Activated naive CD8-positive, alpha-beta T cell treated with anti-CD3 and anti-CD28 coated beads, Interleukin-2, amount 50 U/mL, for 24 hours (primary cell): Measurements from ENCODE around the gene ELK3.
A peak's percentile ranks its signal among the peaks of the same experiment; 100 is the strongest.

Source experiments
- ATAC-seq: fragments of 150-1000 bp; cut with Tn5 transposase; one replicate; pipeline ENCODE4 v1.10.0; 2021
- DNase-seq: peaks from one replicate; pipeline ENCODE4 v3.0.0; 2021
- H3K27ac Mint-ChIP-seq: one replicate; pipeline ENCODE4 v1.8.0; 2021; ENCODE audit warnings: mild to moderate bottlenecking, mixed read lengths
- H3K27me3 Mint-ChIP-seq: one replicate; pipeline ENCODE4 v1.8.0; 2021; ENCODE audit warnings: mixed read lengths
- H3K36me3 Mint-ChIP-seq: one replicate; pipeline ENCODE4 v1.8.0; 2021; ENCODE audit warnings: low read depth, mixed read lengths
- H3K4me1 Mint-ChIP-seq: one replicate; pipeline ENCODE4 v1.8.0; 2021; ENCODE audit warnings: mixed read lengths
- H3K4me3 Mint-ChIP-seq: one replicate; pipeline ENCODE4 v1.8.0; 2021; ENCODE audit warnings: mild to moderate bottlenecking, moderate library complexity, mixed read lengths
- H3K9me3 Mint-ChIP-seq: one replicate; pipeline ENCODE4 v1.8.0; 2021; ENCODE audit warnings: mixed read lengths

ELK3 gene

GRCh38 chr12:96172981-96173380, 21.2 kb upstream of the ELK3 start:
- peaks cover 24% of the 10 kb centered on the region for H3K4me1 Mint-ChIP-seq
- no peak for ATAC-seq
- H3K9me3 Mint-ChIP-seq, result peaks cover 26% of the 10 kb centered on the region
- H3K27ac Mint-ChIP-seq, result no peak overlapping the region
- H3K4me3 Mint-ChIP-seq, result no peak overlapping the region
- peaks cover 16% of the 10 kb centered on the region for H3K36me3 Mint-ChIP-seq
- H3K27me3 Mint-ChIP-seq, result no peaks in the 10 kb centered on the region
- no peak for DNase-seq

GRCh38 chr12:96176575-96176974, 17.6 kb upstream of the ELK3 start:
- Mint-ChIP-seq H3K4me1 (peaks cover 35% of the 10 kb centered on the region), H3K36me3 (peaks cover 19% of the 10 kb centered on the region), H3K4me3 (no peak overlapping the region), H3K27ac (peak overlapping the region; percentile 92), H3K9me3 (peaks cover 35% of the 10 kb centered on the region), H3K27me3 (no peaks in the 10 kb centered on the region)
- ATAC-seq (no peak), DNase-seq (no peak)

DNA sequence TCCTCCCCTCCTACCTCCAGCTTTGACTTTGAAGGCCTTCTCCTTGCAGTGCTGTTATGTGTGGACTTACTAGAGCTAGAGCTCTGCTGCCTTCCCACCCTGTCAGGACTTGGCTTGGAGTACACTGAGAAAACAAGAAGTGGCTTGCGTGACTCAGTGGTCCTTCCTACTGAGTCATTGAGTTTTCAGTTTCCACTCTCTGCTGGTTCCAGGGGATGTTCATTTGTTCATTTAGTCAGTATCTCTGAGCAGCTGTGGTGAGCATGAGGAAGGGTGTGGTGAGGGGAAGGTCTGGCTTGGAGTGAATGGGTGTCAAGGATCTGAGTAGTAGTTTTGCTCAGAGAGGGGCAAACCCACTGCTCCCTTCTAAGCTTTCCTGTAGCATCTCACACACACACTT, 17.2 kb upstream of the ELK3 start:
- peak overlapping the region; percentile 92 for H3K27ac Mint-ChIP-seq
- peaks cover 35% of the 10 kb centered on the region for H3K4me1 Mint-ChIP-seq
- H3K36me3 Mint-ChIP-seq, result peaks cover 19% of the 10 kb centered on the region
- DNase-seq (peak; percentile 68), ATAC-seq (peak; percentile 99)
- peak overlapping the region; percentile 61 for H3K4me3 Mint-ChIP-seq
- H3K27me3 Mint-ChIP-seq, result no peaks in the 10 kb centered on the region
- peaks cover 37% of the 10 kb centered on the region for H3K9me3 Mint-ChIP-seq

GRCh38 chr12:96183734-96184370, 10.3 kb upstream of the ELK3 start:
- H3K36me3 Mint-ChIP-seq, result peaks cover 3% of the 10 kb centered on the region
- H3K27ac Mint-ChIP-seq, result no peak overlapping the region

DNA sequence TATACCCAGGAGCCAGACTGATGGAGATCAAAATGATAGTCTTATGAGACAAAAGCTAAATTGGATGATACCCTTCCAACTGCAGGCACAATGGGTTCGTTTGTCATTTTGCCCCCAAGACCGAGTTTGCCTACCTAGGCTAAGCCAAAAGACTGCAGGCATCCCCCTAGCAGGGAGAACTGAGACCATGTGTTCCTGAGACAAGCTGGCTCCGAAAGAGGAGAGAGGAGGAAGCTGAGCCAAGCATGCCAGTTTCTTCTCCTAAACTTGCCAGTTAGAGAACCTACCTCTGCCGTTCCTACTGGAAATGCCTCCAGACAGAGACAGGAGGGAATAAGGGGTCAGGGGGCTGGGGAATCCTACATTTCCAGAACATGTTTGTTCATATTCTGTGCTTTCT, 8.3 kb upstream of the ELK3 start:
- DNase-seq, result no peak
- no peak for ATAC-seq
- Mint-ChIP-seq H3K27me3 (no peaks in the 10 kb centered on the region), H3K4me1 (peaks cover 36% of the 10 kb centered on the region), H3K36me3 (peaks cover under 1% of the 10 kb centered on the region), H3K27ac (no peak overlapping the region), H3K9me3 (peaks cover 3% of the 10 kb centered on the region), H3K4me3 (no peak overlapping the region)

More at GRCh38 chr12:96183734-96184370, 10.3 kb upstream of the ELK3 start:
- H3K9me3 Mint-ChIP-seq, result peaks cover 12% of the 10 kb centered on the region
- no peaks in the 10 kb centered on the region for H3K27me3 Mint-ChIP-seq
- H3K4me3 Mint-ChIP-seq, result no peak overlapping the region
- peaks cover 23% of the 10 kb centered on the region for H3K4me1 Mint-ChIP-seq
- DNase-seq, result no peak
- ATAC-seq, result no peak

GRCh38 chr12:96186607-96187301, 7.4 kb upstream of the ELK3 start:
- Mint-ChIP-seq H3K27me3 (no peaks in the 10 kb centered on the region), H3K27ac (no peak overlapping the region), H3K4me3 (no peak overlapping the region), H3K36me3 (no peaks in the 10 kb centered on the region), H3K9me3 (peaks cover under 1% of the 10 kb centered on the region), H3K4me1 (peaks cover 37% of the 10 kb centered on the region)
- DNase-seq (no peak), ATAC-seq (no peak)

- Mint-ChIP-seq H3K4me3 (no peak overlapping the region), H3K27ac (no peak overlapping the region), H3K36me3 (no peaks in the 10 kb centered on the region), H3K9me3 (no peaks in the 10 kb centered on the region), H3K4me1 (peaks cover 49% of the 10 kb centered on the region), H3K27me3 (no peaks in the 10 kb centered on the region)
- DNase-seq, result no peak
- ATAC-seq, result no peak
Measured at GRCh38 chr12:96187956-96188355, 6.2 kb upstream of the ELK3 start.

GRCh38 chr12:96189781-96190180, 4.4 kb upstream of the ELK3 start:
- ATAC-seq, result no peak
- no peak for DNase-seq
- Mint-ChIP-seq H3K9me3 (no peaks in the 10 kb centered on the region), H3K27ac (peak overlapping the region; percentile 6), H3K4me1 (peaks cover 56% of the 10 kb centered on the region), H3K4me3 (no peak overlapping the region), H3K27me3 (no peaks in the 10 kb centered on the region), H3K36me3 (peaks cover 2% of the 10 kb centered on the region)

DNA sequence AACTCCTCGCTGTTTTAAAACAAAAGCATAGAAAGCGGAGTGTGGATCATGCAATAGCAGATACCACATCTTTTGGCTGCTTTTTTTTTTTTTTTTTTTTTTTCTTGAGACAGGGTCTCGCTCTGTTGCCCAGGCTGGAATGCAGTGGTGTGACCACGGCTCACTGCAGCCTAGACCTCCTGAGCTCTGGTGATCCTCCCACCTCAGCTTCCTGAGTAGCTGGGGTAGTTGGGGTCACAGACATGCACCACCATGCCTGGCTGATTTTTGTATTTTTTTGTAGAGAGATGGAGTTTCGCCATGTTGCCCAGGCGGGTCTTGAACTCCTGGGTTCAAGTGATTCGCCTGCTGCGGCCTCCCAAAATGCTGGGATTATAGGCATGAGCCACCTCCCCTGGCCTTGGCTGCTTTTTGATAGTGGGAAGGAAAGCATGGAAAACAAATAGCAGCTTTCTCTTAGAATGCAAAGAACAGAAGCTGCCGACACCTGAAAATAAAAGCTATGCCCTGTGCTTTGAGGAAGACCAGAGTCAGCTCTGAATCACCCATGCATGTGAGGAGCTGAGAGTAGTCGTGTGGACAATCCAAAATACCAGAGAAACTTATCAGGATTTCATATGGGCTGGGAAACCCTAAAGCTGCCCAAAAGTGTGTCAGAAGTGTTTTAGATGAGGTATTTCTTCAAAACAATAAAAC, 3.6 kb upstream of the ELK3 start:
- Mint-ChIP-seq H3K4me1 (peaks cover 60% of the 10 kb centered on the region), H3K27me3 (no peaks in the 10 kb centered on the region), H3K4me3 (no peak overlapping the region), H3K36me3 (peaks cover 3% of the 10 kb centered on the region), H3K9me3 (no peaks in the 10 kb centered on the region), H3K27ac (no peak overlapping the region)
- DNase-seq (no peak), ATAC-seq (no peak)

- Mint-ChIP-seq H3K4me1 (peaks cover 66% of the 10 kb centered on the region), H3K27ac (peak overlapping the region; percentile 84), H3K27me3 (no peaks in the 10 kb centered on the region), H3K36me3 (peaks cover 3% of the 10 kb centered on the region), H3K9me3 (no peaks in the 10 kb centered on the region), H3K4me3 (peak overlapping the region; percentile 79)
- DNase-seq (no peak), ATAC-seq (no peak)
Measured at GRCh38 chr12:96192926-96193573, 1.1 kb upstream of the ELK3 start.

DNA sequence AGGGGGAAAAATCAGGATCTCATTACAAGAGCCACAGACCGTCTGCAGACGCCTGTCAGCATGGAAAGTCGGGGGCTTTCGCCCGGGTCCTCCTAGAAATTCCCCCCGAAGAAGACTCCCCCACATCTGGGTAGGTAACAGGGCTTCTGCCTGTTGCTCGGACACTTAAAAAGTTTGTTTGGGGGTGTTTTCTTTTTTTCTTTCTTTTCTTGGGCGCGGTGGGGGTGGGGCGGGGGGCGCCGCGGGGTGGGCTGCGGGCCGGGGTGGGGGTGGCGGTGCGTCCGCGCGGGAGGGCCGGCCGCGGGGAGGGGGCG, 358 bp downstream of the ELK3 start:
- Mint-ChIP-seq H3K27ac (peak overlapping the region; percentile 98), H3K36me3 (peaks cover 5% of the 10 kb centered on the region), H3K4me1 (peaks cover 73% of the 10 kb centered on the region), H3K9me3 (no peaks in the 10 kb centered on the region), H3K27me3 (no peaks in the 10 kb centered on the region), H3K4me3 (peak overlapping the region; percentile 98)
- no peak for DNase-seq
- no peak for ATAC-seq

- ATAC-seq, result peak; percentile 77
- H3K4me1 Mint-ChIP-seq, result peaks cover 70% of the 10 kb centered on the region
- peak overlapping the region; percentile 90 for H3K4me3 Mint-ChIP-seq
- DNase-seq, result peak; percentile 68
- peak overlapping the region; percentile 97 for H3K27ac Mint-ChIP-seq
- no peaks in the 10 kb centered on the region for H3K9me3 Mint-ChIP-seq
- H3K36me3 Mint-ChIP-seq, result peaks cover 6% of the 10 kb centered on the region
- H3K27me3 Mint-ChIP-seq, result no peaks in the 10 kb centered on the region
Measured at GRCh38 chr12:96194971-96195844, 1.0 kb downstream of the ELK3 start.

- DNase-seq (peak; percentile 68), ATAC-seq (peak; percentile 52)
- Mint-ChIP-seq H3K4me3 (peak overlapping the region; percentile 90), H3K9me3 (no peaks in the 10 kb centered on the region), H3K27ac (peak overlapping the region; percentile 97), H3K27me3 (no peaks in the 10 kb centered on the region), H3K36me3 (peaks cover 8% of the 10 kb centered on the region), H3K4me1 (peaks cover 68% of the 10 kb centered on the region)
Measured at GRCh38 chr12:96195845-96196451, 1.8 kb downstream of the ELK3 start.

- Mint-ChIP-seq H3K4me1 (peaks cover 76% of the 10 kb centered on the region), H3K36me3 (peaks cover 8% of the 10 kb centered on the region), H3K4me3 (peak overlapping the region; percentile 90), H3K27me3 (no peaks in the 10 kb centered on the region), H3K27ac (peak overlapping the region; percentile 97), H3K9me3 (no peaks in the 10 kb centered on the region)
- ATAC-seq, result no peak
- DNase-seq, result no peak
Measured at GRCh38 chr12:96196781-96197180, 2.6 kb downstream of the ELK3 start.
